HG03066 (cell line): ENCODE data around the gene AMN.
"Not testable (repeated sequence)": the region's sequence is repeated elsewhere in the genome, so short reads cannot be mapped to it uniquely, and the experiment has no call there.

ENCODE experiments used
- ATAC-seq: cut with Tn5 transposase; IDR thresholded peaks from one replicate; pipeline ENCODE4 v1.9.1; 2021; ENCODE audit warnings: low read depth; ENCODE audit not compliant: unreplicated experiment

Gene AMN

GRCh38 chr14:102911991-102912761, 10.3 kb upstream of the AMN start:
- ATAC-seq, result no peak

GRCh38 chr14:102913341-102914211, 8.9 kb upstream of the AMN start:
- ATAC-seq, result no peak

GRCh38 chr14:102914474-102915291, 7.8 kb upstream of the AMN start:
- ATAC-seq, result no peak

GRCh38 chr14:102915292-102916110, 7.0 kb upstream of the AMN start:
- no peak for ATAC-seq

GRCh38 chr14:102916347-102917055, 6.0 kb upstream of the AMN start:
- no peak for ATAC-seq

GRCh38 chr14:102917056-102917385, 5.4 kb upstream of the AMN start:
- ATAC-seq, result no peak

GRCh38 chr14:102917469-102918211, 4.8 kb upstream of the AMN start:
- no peak for ATAC-seq

- no peak for ATAC-seq
Measured at GRCh38 chr14:102918438-102918837, 4.0 kb upstream of the AMN start.

- no peak for ATAC-seq
Measured at GRCh38 chr14:102920273-102920997, 2.0 kb upstream of the AMN start.

GRCh38 chr14:102920998-102921304, 1.5 kb upstream of the AMN start:
- ATAC-seq, result no peak

- no peak for ATAC-seq
Measured at GRCh38 chr14:102923201-102923924, 900 bp downstream of the AMN start.

- ATAC-seq, result no peak
Measured at GRCh38 chr14:102923925-102924486, 1.5 kb downstream of the AMN start.

- ATAC-seq, result no peak
Measured at GRCh38 chr14:102924632-102925588, 2.4 kb downstream of the AMN start.

- ATAC-seq, result no peak
Measured at GRCh38 chr14:102925646-102926045, 3.2 kb downstream of the AMN start.

GRCh38 chr14:102926104-102926503, 3.6 kb downstream of the AMN start:
- no peak for ATAC-seq

GRCh38 chr14:102926840-102927239, 4.4 kb downstream of the AMN start:
- not testable (repeated sequence) for ATAC-seq
